ENCODE measurements around the gene TMEM231. TPM values are rescaled to one million over a fixed set of nuclear protein-coding genes. Genes with fewer than 3 reads are reported as not detected.
"Not testable (repeated sequence)": the region's sequence is repeated elsewhere in the genome, so short reads cannot be mapped to it uniquely, and the experiment has no call there.

TMEM231 gene
- total RNA-seq, 6 experiments from 2014 or later: 9.0 to 14.5 (median 10.0) TPM

GRCh38 chr16:75541236-75541635, 14.8 kb downstream of the TMEM231 start:
- H3K36me3 Mint-ChIP-seq (ENCODE audit: low read depth): no peaks in the 10 kb centered on the region
- H3K9me3 Mint-ChIP-seq: no peaks in the 10 kb centered on the region
- no peaks in the 10 kb centered on the region for H3K4me1 Mint-ChIP-seq (ENCODE audit: low read depth)
- DNase-seq: no peak
- H3K27ac Mint-ChIP-seq: no peak overlapping the region
- TF ChIP-seq CTCF (IDR thresholded peaks at IDR 0.05): no peak
- H3K4me3 Mint-ChIP-seq: no peak overlapping the region
- no peaks in the 10 kb centered on the region for H3K27me3 Mint-ChIP-seq (ENCODE audit: insufficient read depth)

- H3K4me3 Mint-ChIP-seq; H3K4me1 Mint-ChIP-seq (ENCODE audit: low read depth); DNase-seq; H3K27ac Mint-ChIP-seq; H3K36me3 Mint-ChIP-seq (ENCODE audit: low read depth); H3K9me3 Mint-ChIP-seq; H3K27me3 Mint-ChIP-seq (ENCODE audit: insufficient read depth): not testable (repeated sequence)
Measured at GRCh38 chr16:75538882-75539565, 17.0 kb downstream of the TMEM231 start.

GRCh38 chr16:75537776-75538175, 18.3 kb downstream of the TMEM231 start:
- Mint-ChIP-seq H3K27me3 (ENCODE audit: insufficient read depth) (peaks cover 5% of the 10 kb centered on the region), H3K27ac (no peak overlapping the region), H3K4me1 (ENCODE audit: low read depth) (no peaks in the 10 kb centered on the region), H3K9me3 (no peaks in the 10 kb centered on the region), H3K4me3 (no peak overlapping the region), H3K36me3 (ENCODE audit: low read depth) (no peaks in the 10 kb centered on the region)
- DNase-seq: no peak
- no peak for TF ChIP-seq CTCF (IDR thresholded peaks at IDR 0.05)

- H3K4me1 Mint-ChIP-seq (ENCODE audit: low read depth): no peaks in the 10 kb centered on the region
- no peaks in the 10 kb centered on the region for H3K9me3 Mint-ChIP-seq
- H3K27me3 Mint-ChIP-seq (ENCODE audit: insufficient read depth): peaks cover 10% of the 10 kb centered on the region
- TF ChIP-seq CTCF (IDR thresholded peaks at IDR 0.05): no peak
- no peak within 1 kb of the TSS for H3K4me3 Mint-ChIP-seq
- DNase-seq: no peak
- H3K27ac Mint-ChIP-seq: no peak within 1 kb of the TSS
- no peaks in the 10 kb centered on the region for H3K36me3 Mint-ChIP-seq (ENCODE audit: low read depth)
Measured at GRCh38 chr16:75535901-75536300, 20.2 kb downstream of the TMEM231 start, which contains the start of gene CHST5. Gene CHST5 (minus strand): TSS chr16:75536108. CDS start chr16:75530384, 5,724 bp downstream.

- H3K36me3 Mint-ChIP-seq (ENCODE audit: low read depth): no peaks in the 10 kb centered on the region
- no peak for TF ChIP-seq CTCF (IDR thresholded peaks at IDR 0.05)
- no peak overlapping the region for H3K27ac Mint-ChIP-seq
- no peak for DNase-seq
- H3K9me3 Mint-ChIP-seq: no peaks in the 10 kb centered on the region
- H3K4me1 Mint-ChIP-seq (ENCODE audit: low read depth): no peaks in the 10 kb centered on the region
- no peak overlapping the region for H3K4me3 Mint-ChIP-seq
- peaks cover 13% of the 10 kb centered on the region for H3K27me3 Mint-ChIP-seq (ENCODE audit: insufficient read depth)
Measured at GRCh38 chr16:75535211-75535843, 20.7 kb downstream of the TMEM231 start.

GRCh38 chr16:75534560-75535205, 21.4 kb downstream of the TMEM231 start:
- Mint-ChIP-seq H3K36me3 (ENCODE audit: low read depth) (no peaks in the 10 kb centered on the region), H3K4me1 (ENCODE audit: low read depth) (no peaks in the 10 kb centered on the region), H3K27me3 (ENCODE audit: insufficient read depth) (peaks cover 13% of the 10 kb centered on the region), H3K27ac (no peak overlapping the region), H3K9me3 (no peaks in the 10 kb centered on the region), H3K4me3 (no peak overlapping the region)
- TF ChIP-seq CTCF (IDR thresholded peaks at IDR 0.05): no peak
- no peak for DNase-seq

All from HFFc6 (cell line).